HG03342 (cell line): ENCODE results near the gene KPNA3.
A peak's percentile ranks its signal among the peaks of the same experiment; 100 is the strongest.
"Not testable (repeated sequence)": the region's sequence is repeated elsewhere in the genome, so short reads cannot be mapped to it uniquely, and the experiment has no call there.

Source experiments
- ATAC-seq: cut with Tn5 transposase; IDR thresholded peaks from one replicate; pipeline ENCODE4 v1.9.1; 2021; ENCODE audit warnings: mild to moderate bottlenecking, moderate library complexity; ENCODE audit not compliant: unreplicated experiment

Gene KPNA3

GRCh38 chr13:49792550-49793324 is at the start of gene KPNA3:
KPNA3 (minus strand) TSS chr13:49792682; CDS start chr13:49792506, 176 bp downstream.
- peak; percentile 85 for ATAC-seq

DNA sequence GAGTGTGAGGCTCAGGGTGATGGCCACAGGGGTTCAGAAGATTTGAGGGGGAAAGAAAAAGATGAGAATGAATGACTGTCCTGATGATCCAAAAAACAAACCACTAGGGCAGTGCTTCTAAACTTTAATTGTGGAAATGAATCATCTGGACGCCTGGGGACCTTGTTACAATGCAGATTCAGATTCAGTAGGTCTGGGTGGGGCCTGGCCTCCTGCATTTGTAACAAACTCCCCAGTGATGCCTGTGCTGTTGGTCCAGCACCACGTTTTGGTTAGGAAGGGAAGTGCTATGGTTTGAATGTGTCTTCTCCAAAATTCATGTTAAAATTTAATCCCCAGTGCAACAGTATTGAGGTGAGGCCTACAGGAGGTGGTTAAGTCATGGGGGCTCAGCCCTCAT is 49.5 kb upstream of the KPNA3 start:
- ATAC-seq = no peak

DNA sequence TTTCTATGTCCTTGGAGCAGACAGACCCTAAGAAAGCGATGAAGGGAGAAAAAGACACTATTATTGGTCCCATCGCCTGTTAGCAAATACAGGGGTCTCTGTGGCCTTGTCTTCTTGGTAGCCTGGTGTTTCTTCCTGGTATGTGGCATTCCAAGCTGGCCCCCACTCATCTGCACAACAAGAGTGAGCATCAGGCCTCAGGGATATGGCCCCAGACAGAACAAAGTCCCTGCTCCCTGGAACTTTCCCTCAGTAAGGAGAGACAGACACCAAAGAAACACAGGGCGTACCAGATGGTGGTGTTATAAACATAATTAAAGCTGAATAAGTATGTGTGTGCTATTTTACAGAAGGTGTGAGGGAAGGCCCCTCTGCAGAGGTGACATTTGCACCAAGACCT is 48.2 kb upstream of the KPNA3 start:
- no peak for ATAC-seq

DNA sequence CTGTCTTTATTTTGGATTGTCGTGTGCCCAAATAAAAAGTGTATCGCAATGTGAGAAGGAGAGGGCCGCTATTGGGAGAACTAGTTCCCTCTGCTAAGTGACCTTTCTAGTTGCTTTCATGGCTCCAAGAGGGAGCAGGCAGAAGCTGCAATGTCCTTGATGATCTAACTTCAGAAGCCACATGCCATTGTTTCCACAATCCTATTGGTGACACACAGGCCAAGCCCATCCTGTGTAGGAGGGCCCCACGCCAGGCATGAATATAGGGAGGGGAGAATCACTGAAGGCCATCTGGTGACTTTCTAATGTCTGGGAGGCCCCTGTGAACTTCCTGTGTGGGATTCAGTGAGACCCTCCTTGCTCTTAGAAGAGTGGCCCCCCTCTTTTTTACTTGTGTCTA is 47.8 kb upstream of the KPNA3 start:
- no peak for ATAC-seq

DNA sequence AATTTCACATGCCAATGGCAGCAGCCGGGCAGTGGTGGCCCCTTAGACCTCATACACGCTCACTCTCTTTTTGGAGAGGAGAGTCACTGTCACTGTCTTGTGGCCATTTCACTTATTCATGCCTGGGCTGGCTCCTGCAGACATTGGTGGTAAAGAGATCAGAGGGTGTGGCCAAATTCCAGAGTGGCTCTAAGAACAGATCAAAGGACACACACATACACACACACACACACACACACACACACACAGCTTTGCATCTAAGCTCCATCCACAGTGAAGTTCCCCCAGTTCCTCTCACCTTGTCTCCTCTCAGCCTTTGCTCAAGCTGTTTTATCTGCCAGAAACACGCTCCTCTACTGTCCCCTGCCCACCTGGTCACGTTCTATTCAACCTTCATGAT is 46.5 kb upstream of the KPNA3 start:
- ATAC-seq = no peak

GRCh38 chr13:49836516-49836915 is 44.0 kb upstream of the KPNA3 start:
- ATAC-seq = no peak

- no peak for ATAC-seq
Observed at GRCh38 chr13:49833402-49833801, 40.9 kb upstream of the KPNA3 start.

- no peak for ATAC-seq
Observed at GRCh38 chr13:49831455-49831854, 39.0 kb upstream of the KPNA3 start.

DNA sequence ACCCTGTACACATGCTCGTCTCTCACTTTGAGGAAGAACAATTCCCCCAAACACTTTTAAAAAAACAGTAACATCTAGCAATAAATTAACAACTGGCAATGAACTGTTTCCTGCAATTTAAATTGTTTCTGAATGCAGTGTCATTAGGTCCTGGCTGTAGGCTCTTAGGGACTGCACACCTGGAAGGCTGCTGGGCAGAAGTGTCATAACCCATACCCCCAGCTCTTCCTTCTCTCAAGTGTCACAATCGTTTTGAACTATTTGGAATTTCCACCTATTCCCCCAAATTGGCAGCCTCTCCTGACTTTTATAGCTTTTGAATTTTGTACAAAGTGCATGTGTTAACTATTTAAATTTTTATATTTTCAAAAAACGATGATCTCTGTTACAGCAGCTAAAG is 38.2 kb upstream of the KPNA3 start:
- ATAC-seq = no peak

- no peak for ATAC-seq
Observed at GRCh38 chr13:49829715-49830114, 37.2 kb upstream of the KPNA3 start.

DNA sequence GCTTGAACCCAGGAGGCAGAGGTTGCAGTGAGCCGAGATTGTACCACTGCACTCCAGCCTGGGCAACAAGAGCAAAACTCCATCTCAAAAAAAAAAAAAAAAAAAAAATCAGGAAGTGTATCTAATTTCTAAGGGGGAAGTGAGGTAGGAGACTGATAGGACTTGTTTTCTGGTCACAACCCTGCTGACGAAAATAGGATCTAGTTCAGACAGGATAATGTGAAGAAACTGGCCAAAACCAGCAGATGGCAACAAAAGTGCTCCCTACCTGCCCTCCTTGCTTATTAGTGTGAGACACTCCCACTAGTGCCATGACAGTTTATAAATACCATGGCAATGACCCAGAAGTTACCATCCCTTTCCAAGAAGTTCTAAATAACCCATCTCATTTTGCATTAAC is 36.0 kb upstream of the KPNA3 start:
- no peak for ATAC-seq

GRCh38 chr13:49827891-49828290 is 35.4 kb upstream of the KPNA3 start:
- no peak for ATAC-seq

GRCh38 chr13:49827336-49827735 is 34.9 kb upstream of the KPNA3 start:
- no peak for ATAC-seq

DNA sequence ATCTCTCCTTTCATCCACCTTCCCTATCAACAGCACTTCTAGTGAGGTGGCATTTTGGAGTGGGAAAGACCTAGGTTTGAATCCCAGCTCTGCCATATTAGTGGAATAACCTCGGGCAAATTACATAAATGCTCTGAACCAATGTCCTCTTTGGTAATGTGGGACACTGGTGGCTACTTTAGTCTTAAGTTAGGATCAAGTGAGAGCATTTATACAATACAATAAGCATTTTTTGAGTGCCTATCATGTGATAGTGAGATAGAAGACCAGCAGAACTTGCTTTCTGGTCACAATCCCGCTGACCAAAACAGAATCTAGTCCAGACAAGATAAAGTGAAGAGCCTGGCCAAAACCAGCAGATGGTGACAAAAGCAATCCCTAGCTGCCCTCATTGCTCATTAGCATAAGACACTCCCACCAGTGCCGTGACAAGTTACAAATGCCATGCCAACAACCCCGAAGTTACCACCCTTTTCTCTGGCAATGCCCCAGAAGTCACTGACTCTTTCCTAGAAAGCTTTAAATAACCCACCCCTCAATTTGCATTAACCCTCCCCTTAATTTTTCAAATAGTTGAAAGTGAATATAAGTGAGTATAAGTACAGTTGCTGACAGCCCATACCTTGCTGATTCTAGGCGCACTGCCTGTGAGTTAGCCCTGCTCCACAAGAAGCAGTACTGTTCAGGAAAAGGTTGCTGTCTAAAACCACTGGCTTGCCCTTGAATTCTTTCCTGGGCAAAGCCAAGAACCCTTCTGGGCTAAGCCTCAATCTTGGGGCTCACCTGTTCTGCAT is 28.9 kb upstream of the KPNA3 start:
- ATAC-seq = no peak

DNA sequence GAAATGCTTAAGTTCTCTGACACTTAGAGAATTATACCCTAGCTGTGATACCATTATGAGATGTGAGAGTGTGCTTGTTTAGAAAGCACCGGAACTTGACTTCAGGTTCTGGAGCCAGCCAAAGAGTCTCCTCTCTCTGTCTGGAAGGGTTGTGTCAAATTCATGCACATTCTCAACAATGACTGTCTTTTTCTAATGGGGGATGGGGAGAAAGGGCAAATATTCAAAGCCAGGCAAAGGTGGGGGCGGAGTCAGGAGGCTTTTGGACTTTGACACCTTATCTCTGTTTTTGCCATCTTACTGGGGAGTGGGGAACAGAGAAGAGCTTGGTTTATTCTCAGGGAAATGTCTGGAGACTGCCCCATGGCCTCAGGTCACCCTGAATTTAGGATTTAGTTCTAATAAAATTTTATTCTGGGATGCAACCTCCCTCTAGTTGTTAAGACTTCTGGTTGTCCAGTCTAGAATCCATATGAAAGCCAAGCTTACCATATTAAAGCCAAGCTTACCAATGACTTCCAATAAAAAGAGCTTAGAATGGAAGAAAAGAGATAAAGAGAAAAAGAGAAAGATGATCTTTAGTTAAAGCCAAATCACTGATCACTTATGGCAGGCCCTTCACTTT is 28.2 kb upstream of the KPNA3 start:
- ATAC-seq = no peak

DNA sequence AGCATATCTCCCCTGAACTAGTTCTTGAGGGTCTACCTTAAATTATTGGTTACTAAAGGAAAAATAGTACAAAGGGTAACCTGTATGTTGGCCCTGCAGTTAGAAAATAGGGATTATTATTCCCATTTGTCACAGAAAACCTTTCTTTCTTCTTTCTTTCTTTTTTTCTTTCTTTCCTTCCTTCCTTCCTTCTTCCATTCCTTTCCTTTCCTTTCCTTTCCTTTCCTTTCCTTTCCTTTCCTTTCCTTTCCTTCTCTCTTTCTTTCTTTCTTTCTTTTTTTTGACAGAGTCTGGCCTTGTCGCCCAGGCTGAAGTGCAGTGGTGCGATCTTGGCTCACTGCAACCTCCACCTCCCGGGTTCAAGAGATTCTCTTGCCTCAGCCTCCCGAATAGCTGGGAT is 23.6 kb upstream of the KPNA3 start:
- ATAC-seq = not testable (repeated sequence)

DNA sequence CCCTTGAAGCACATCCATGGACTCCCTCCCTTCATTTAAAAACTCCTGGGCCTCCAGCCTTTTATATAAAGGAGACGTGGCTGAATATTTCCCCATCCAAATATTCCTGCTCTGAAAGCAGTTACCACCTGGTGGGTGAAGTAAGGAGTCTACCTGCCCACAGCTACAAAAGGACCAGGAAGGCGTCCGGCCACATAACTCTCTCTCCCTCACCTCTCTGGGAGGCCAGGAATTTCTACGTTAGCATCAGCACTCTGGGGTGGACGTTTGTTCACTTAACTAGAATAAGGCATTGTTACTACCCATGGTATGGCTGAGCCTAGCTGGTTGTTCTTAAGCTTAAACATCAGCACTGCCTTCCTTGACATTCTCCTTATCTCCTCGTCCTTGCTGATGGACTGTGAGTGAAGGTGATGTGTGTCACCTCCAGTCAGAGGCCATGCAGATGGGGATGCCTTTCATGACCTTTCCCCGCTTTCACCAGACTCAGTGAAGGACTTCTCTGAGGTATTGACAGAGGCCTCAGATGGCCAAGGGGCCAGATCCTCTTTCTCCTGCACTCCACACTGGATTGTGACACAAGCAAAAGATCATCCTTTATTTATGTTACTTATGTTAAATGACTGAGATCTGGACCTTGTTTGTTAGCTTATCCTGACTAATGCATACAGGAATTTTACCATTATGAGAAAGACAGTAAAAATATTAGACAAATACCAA is 22.2 kb upstream of the KPNA3 start:
- ATAC-seq = no peak

DNA sequence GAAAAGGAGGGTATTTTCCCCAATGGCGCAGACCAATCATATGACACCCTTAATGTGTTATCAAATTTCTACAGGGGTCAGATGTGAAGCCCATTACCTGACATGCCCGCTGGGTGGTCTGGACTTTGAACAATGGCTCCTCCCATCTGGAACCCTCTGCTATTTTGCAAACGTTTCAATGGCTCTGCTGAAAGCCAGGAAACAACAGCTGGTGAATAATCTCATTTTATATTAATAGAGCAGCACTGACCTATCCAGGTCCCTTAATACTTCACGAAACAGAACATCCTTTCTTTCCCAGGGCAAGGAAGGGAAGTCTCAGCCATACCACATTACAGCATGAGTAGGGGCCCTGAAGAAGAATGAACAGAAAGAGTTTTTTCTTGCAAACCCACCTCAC is 20.3 kb upstream of the KPNA3 start:
- ATAC-seq = no peak

DNA sequence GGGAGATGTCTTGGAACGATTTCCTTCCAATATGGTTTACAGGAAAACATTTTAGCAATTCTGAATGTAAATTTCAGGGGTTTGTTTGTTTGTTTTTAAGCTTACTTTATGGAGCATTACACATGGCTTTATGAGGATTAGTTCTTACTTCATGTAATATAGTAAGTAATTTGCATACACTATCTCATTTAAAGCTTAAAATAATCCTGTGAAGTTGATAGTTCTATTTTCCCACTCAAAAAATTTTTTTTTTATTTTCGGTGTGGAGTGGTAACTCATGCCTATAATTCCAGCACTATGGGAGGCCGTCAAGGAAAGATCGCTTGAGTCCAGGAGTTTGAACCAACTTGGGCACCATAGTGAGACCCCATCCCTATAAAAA is 19.0 kb upstream of the KPNA3 start:
- no peak for ATAC-seq

GRCh38 chr13:49810567-49811526 is 18.4 kb upstream of the KPNA3 start:
- ATAC-seq = no peak
